NCI-H774 (cell line): ENCODE results near the gene AP3D1.
"Not testable (repeated sequence)": the region's sequence is repeated elsewhere in the genome, so short reads cannot be mapped to it uniquely, and the experiment has no call there.

Experiments used
- DNase-seq: peaks from one replicate; lab custom pipeline; 2025; lab: John Stamatoyannopoulos, UW

Gene AP3D1

GRCh38 chr19:2128252-2128651 is 23.1 kb downstream of the AP3D1 start:
- not testable (repeated sequence) for DNase-seq

- no peak for DNase-seq
These were observed 23.6 kb downstream of the AP3D1 start for GRCh38 chr19:2127758-2128157.

- no peak for DNase-seq
These were observed 24.4 kb downstream of the AP3D1 start for GRCh38 chr19:2126879-2127518.

GRCh38 chr19:2123682-2124387 is 27.5 kb downstream of the AP3D1 start:
- no peak for DNase-seq

- DNase-seq = no peak
These were observed 28.4 kb downstream of the AP3D1 start for GRCh38 chr19:2122982-2123381.

- DNase-seq = no peak
These were observed 29.1 kb downstream of the AP3D1 start for GRCh38 chr19:2122251-2122650.

- no peak for DNase-seq
These were observed 29.8 kb downstream of the AP3D1 start for GRCh38 chr19:2121416-2122051.

- no peak for DNase-seq
These were observed 30.5 kb downstream of the AP3D1 start for GRCh38 chr19:2120821-2121220.

- DNase-seq = no peak
These were observed 31.2 kb downstream of the AP3D1 start for GRCh38 chr19:2119921-2120785.

- no peak for DNase-seq
These were observed 32.9 kb downstream of the AP3D1 start for GRCh38 chr19:2118438-2118837.

- no peak for DNase-seq
These were observed 34.0 kb downstream of the AP3D1 start for GRCh38 chr19:2117215-2117960.

GRCh38 chr19:2116507-2116906 is 34.9 kb downstream of the AP3D1 start:
- DNase-seq = no peak

- no peak for DNase-seq
These were observed 35.4 kb downstream of the AP3D1 start for GRCh38 chr19:2115911-2116426.

GRCh38 chr19:2115324-2115723 is 36.0 kb downstream of the AP3D1 start:
- no peak for DNase-seq

GRCh38 chr19:2114821-2115220 is 36.5 kb downstream of the AP3D1 start:
- DNase-seq = no peak

GRCh38 chr19:2114218-2114617 is 37.1 kb downstream of the AP3D1 start:
- DNase-seq = no peak

- DNase-seq = no peak
These were observed 37.7 kb downstream of the AP3D1 start for GRCh38 chr19:2113439-2114211.

GRCh38 chr19:2112516-2113320 is 38.6 kb downstream of the AP3D1 start:
- DNase-seq = no peak

GRCh38 chr19:2111886-2112285 is 39.5 kb downstream of the AP3D1 start:
- no peak for DNase-seq

GRCh38 chr19:2111425-2111824 is 39.9 kb downstream of the AP3D1 start:
- no peak for DNase-seq
